IMR-90 (cell line): ENCODE data around the gene NDUFAF4. TPM values are rescaled to one million over a fixed set of nuclear protein-coding genes. Genes with fewer than 3 reads are reported as not detected.

ENCODE experiments used
- ATAC-seq: fragments of 200-7000 bp; cut with Tn5 transposase; 2 replicates; pipeline ENCODE4 v1.9.1; 2020; ENCODE audit warnings: low read depth, mild to moderate bottlenecking, moderate library complexity
- BruUV-seq: library from RNA; stranded (reverse); fragments of 400-500 nt; replicated peaks from 2 replicates; lab custom pipeline; 2021; lab: Mats Ljungman, UMichigan
- CTCF ChIA-PET: fragments of 300-600 bp; formaldehyde crosslinking; extraction: SDS; loops from one replicate; lab custom pipeline; 2021; ENCODE audit warnings: antibody characterized with exemption; lab: Yijun Ruan, JAX
- POLR2A ChIA-PET: fragments of 300-600 bp; sonication (Branson Sonifier 250); formaldehyde crosslinking; loops from one replicate; lab custom pipeline; 2022; ENCODE audit warnings: antibody characterized with exemption; ENCODE audit not compliant: unreplicated experiment; lab: Charles Lee
- DNase-seq: peaks from one replicate; pipeline ENCODE4 v3.0.0; 2013
- H2AFZ ChIP-seq: replicated peaks from 2 replicates; pipeline ENCODE3; 2013; ENCODE audit warnings: low read length, mild to moderate bottlenecking; ENCODE audit not compliant: poor library complexity
- H2AK5ac ChIP-seq: 2 replicates; pipeline ENCODE4 v1.6.1; 2013; ENCODE audit warnings: low read depth, low read length, inconsistent platforms
- H2AK9ac ChIP-seq: replicated peaks from 2 replicates; pipeline ENCODE3; 2013; ENCODE audit warnings: mild to moderate bottlenecking, low read depth, low read length, moderate library complexity; ENCODE audit not compliant: poor library complexity
- H2BK120ac ChIP-seq: 2 replicates; pipeline ENCODE4 v1.6.1; 2013; ENCODE audit warnings: low read depth, low read length, inconsistent platforms
- H2BK15ac ChIP-seq: 3 replicates; pipeline ENCODE4 v1.6.1; 2013; ENCODE audit warnings: low read depth, low read length, inconsistent platforms
- H2BK20ac ChIP-seq: 2 replicates; pipeline ENCODE4 v1.6.1; 2013; ENCODE audit warnings: low read depth, mild to moderate bottlenecking, inconsistent platforms, low read length, moderate library complexity
- H2BK5ac ChIP-seq: 2 replicates; pipeline ENCODE4 v1.6.1; 2013; ENCODE audit warnings: mild to moderate bottlenecking, low read depth, low read length, inconsistent platforms; ENCODE audit not compliant: poor library complexity, severe bottlenecking
- H3K14ac ChIP-seq: replicated peaks from 2 replicates; pipeline ENCODE4 v1.6.1; 2013; ENCODE audit warnings: low read depth, low read length, inconsistent platforms
- H3K18ac ChIP-seq: 2 replicates; pipeline ENCODE4 v1.6.1; 2013; ENCODE audit warnings: low read depth, low read length, control low read depth
- H3K23ac ChIP-seq: 2 replicates; pipeline ENCODE4 v1.6.1; 2013; ENCODE audit warnings: low read depth, low read length, inconsistent platforms
- H3K27ac ChIP-seq: 2 replicates; pipeline ENCODE4 v1.5.1; 2013; ENCODE audit warnings: mild to moderate bottlenecking, control low read depth, low read length; ENCODE audit not compliant: insufficient read depth
- H3K27me3 ChIP-seq: 2 replicates; pipeline ENCODE4 v1.6.1; 2013; ENCODE audit warnings: low read length; ENCODE audit not compliant: control insufficient read depth, insufficient read depth
- H3K36me3 ChIP-seq: 2 replicates; pipeline ENCODE4 v1.6.1; 2013; ENCODE audit warnings: low read length, mixed read lengths; ENCODE audit not compliant: control insufficient read depth, insufficient read depth
- H3K4ac ChIP-seq: 2 replicates; pipeline ENCODE4 v1.6.1; 2013; ENCODE audit warnings: low read depth, low read length, inconsistent platforms
- H3K4me1 ChIP-seq: 2 replicates; pipeline ENCODE4 v1.6.1; 2013; ENCODE audit warnings: low read length, mixed read lengths; ENCODE audit not compliant: control insufficient read depth, insufficient read depth
- H3K4me2 ChIP-seq: 2 replicates; pipeline ENCODE4 v1.6.1; 2013; ENCODE audit warnings: low read depth, mild to moderate bottlenecking, control low read depth, low read length, moderate library complexity
- H3K4me3 ChIP-seq: 2 replicates; pipeline ENCODE4 v1.5.1; 2013; ENCODE audit warnings: low read depth, mild to moderate bottlenecking, control low read depth, low read length, moderate library complexity; ENCODE audit not compliant: insufficient read depth
- H3K56ac ChIP-seq: 2 replicates; pipeline ENCODE4 v1.6.1; 2013; ENCODE audit warnings: low read length, inconsistent platforms; ENCODE audit not compliant: insufficient read depth; ENCODE audit errors: extremely low read depth
- H3K79me1 ChIP-seq, 2 experiments: 2 replicates each; pipeline ENCODE4 v1.6.1; 2013; ENCODE audit warnings: low read length in 2 of 2, inconsistent platforms in 1 of 2, low read depth in 1 of 2
- H3K9ac ChIP-seq: 2 replicates; pipeline ENCODE4 v1.6.1; 2013; ENCODE audit warnings: low read depth, low read length, control low read depth
- H3K9me1 ChIP-seq: 2 replicates; pipeline ENCODE4 v1.6.1; 2013; ENCODE audit warnings: low read length, inconsistent platforms; ENCODE audit not compliant: insufficient read depth
- H3K9me3 ChIP-seq: 2 replicates; pipeline ENCODE4 v1.6.1; 2013; ENCODE audit warnings: low read length; ENCODE audit not compliant: control insufficient read depth, insufficient read depth
- H4K20me1 ChIP-seq: 2 replicates; pipeline ENCODE4 v1.6.1; 2013; ENCODE audit warnings: low read length, inconsistent platforms; ENCODE audit not compliant: insufficient read depth
- H4K5ac ChIP-seq: 2 replicates; pipeline ENCODE4 v1.6.1; 2013; ENCODE audit warnings: mild to moderate bottlenecking, low read depth, low read length, control low read depth
- H4K8ac ChIP-seq, 2 experiments: 2 replicates each; pipeline ENCODE4 v1.6.1; 2013; ENCODE audit warnings: low read depth in 2 of 2, low read length in 2 of 2, control low read depth in 1 of 2, inconsistent platforms in 1 of 2
- H4K91ac ChIP-seq: 2 replicates; pipeline ENCODE4 v1.6.1; 2013; ENCODE audit warnings: low read depth, low read length, inconsistent platforms; ENCODE audit not compliant: insufficient read depth
- BHLHE40 ChIP-seq: fragments of 150-350 bp; IDR thresholded peaks from 2 replicates; pipeline ENCODE4 v1.6.1; 2016; ENCODE audit warnings: mild to moderate bottlenecking, low read depth, low read length
- CEBPB ChIP-seq: IDR thresholded peaks from 2 replicates; pipeline ENCODE4 v1.6.1; 2012; ENCODE audit warnings: low read depth, low read length, improper control_type of control experiment
- CHD1 ChIP-seq: IDR thresholded peaks from 2 replicates; pipeline ENCODE4 v1.6.1; 2012; ENCODE audit warnings: low read depth, low read length, improper control_type of control experiment
- CTCF ChIP-seq: conservative IDR thresholded peaks from 2 replicates; pipeline ENCODE4 v1.5.1; 2012; ENCODE audit warnings: mild to moderate bottlenecking, low read depth, low read length, improper control_type of control experiment
- ELK1 ChIP-seq: fragments of 150-350 bp; IDR thresholded peaks from 2 replicates; pipeline ENCODE4 v1.6.1; 2016; ENCODE audit warnings: low read depth, mild to moderate bottlenecking, low read length, moderate library complexity, borderline replicate concordance
- FOS ChIP-seq: fragments of 150-350 bp; IDR thresholded peaks from 2 replicates; pipeline ENCODE4 v1.6.1; 2016; ENCODE audit warnings: low read depth, low read length
- MAFK ChIP-seq: IDR thresholded peaks from 2 replicates; pipeline ENCODE4 v1.6.1; 2012; ENCODE audit warnings: low read depth, low read length, improper control_type of control experiment
- MXI1 ChIP-seq: IDR thresholded peaks from 2 replicates; pipeline ENCODE4 v1.6.1; 2012; ENCODE audit warnings: low read depth, mild to moderate bottlenecking, low read length, moderate library complexity, borderline replicate concordance
- NFE2L2 ChIP-seq: fragments of 150-350 bp; IDR thresholded peaks from 2 replicates; pipeline ENCODE4 v1.6.1; 2016; ENCODE audit warnings: low read depth, mild to moderate bottlenecking, low read length
- POLR2A ChIP-seq: IDR thresholded peaks from 2 replicates; pipeline ENCODE4 v1.6.1; 2012; ENCODE audit warnings: mild to moderate bottlenecking, low read depth, low read length
- RAD21 ChIP-seq: IDR thresholded peaks from 2 replicates; pipeline ENCODE4 v1.6.1; 2012; ENCODE audit warnings: low read length, improper control_type of control experiment
- RFX5 ChIP-seq: IDR thresholded peaks from 2 replicates; pipeline ENCODE4 v1.8.0; 2012; ENCODE audit warnings: low read depth, mild to moderate bottlenecking, low read length, moderate library complexity
- SMC3 ChIP-seq: fragments of 150-350 bp; IDR thresholded peaks from 2 replicates; pipeline ENCODE4 v1.6.1; 2016; ENCODE audit warnings: low read depth, mild to moderate bottlenecking, antibody characterized with exemption, low read length, moderate library complexity
- USF2 ChIP-seq: fragments of 150-350 bp; IDR thresholded peaks from 2 replicates; pipeline ENCODE4 v1.6.1; 2017; ENCODE audit warnings: mild to moderate bottlenecking, antibody characterized with exemption, low read length, low read depth
- WGBS, 2 experiments: methylation state at CpG; one replicate each; pipeline versions ENCODE4 v1.1.5 to v1.1.7; 2013; ENCODE audit warnings: missing lambda C conversion rate in 2 of 2; ENCODE audit not compliant: insufficient read length in 1 of 2; ENCODE audit errors: extremely low coverage in 2 of 2; 5-methylcytosine and 5-hydroxymethylcytosine counted together
- dilution Hi-C: fragments of 300-500 bp; cut with HindIII; formaldehyde crosslinking; loops from one replicate; pipeline ENCODE4 v1.14.3; 2018; ENCODE audit warnings: low sequenced_read_pairs; ENCODE audit not compliant: unreplicated experiment
- in situ Hi-C: fragments of 300-500 bp; cut with MboI; formaldehyde crosslinking; loops from 3 replicates; pipeline ENCODE4 v1.14.3; 2019; ENCODE audit warnings: low sequenced_read_pairs, inconsistent platforms, mixed read lengths
- intact Hi-C: fragments of 100-400 bp; cut with micrococcal nuclease; formaldehyde crosslinking; loops from 2 replicates; pipeline ENCODE4 v1.10.0; 2022
- polyA plus RNA-seq, 3 experiments: library from polyadenylated mRNA; depleted of rRNA; stranded (reverse); fragments of >200 nt; gene quantifications; 2 replicates each; pipeline ENCODE4 v1.2.3, GENCODE V29; 2012; ENCODE audit warnings: low replicate concordance in 1 of 3
- total RNA-seq: library from RNA; depleted of rRNA; stranded (reverse); fragments of >200 nt; gene quantifications from 2 replicates; pipeline ENCODE4 v1.2.3, GENCODE V29; 2012

Gene NDUFAF4
- total and polyA plus RNA-seq, 2 of the 4 experiments (the other 2 are of a cell fraction) = 6.3 to 13.4 TPM

- Histone ChIP-seq H2BK5ac (no peak overlapping the region), H3K4me1 (no peaks in the 10 kb centered on the region), H2BK20ac (no peak overlapping the region), H3K4ac (no peak overlapping the region), H2AK5ac (no peak overlapping the region), H4K20me1 (no peaks in the 10 kb centered on the region), H3K9ac (no peak overlapping the region), H4K91ac (no peak overlapping the region), H3K9me1 (no peaks in the 10 kb centered on the region), H3K18ac (no peak overlapping the region), H3K14ac (no peak overlapping the region), H2BK120ac (no peak overlapping the region), H3K4me2 (no peak overlapping the region), H2AK9ac (no peak overlapping the region), H2AFZ (no peak overlapping the region), H3K23ac (no peak overlapping the region), H3K56ac (no peak overlapping the region), H4K5ac (no peak overlapping the region), H3K9me3 (no peaks in the 10 kb centered on the region), H3K27me3 (peaks cover 3% of the 10 kb centered on the region), H3K27ac (no peak overlapping the region), H3K36me3 (no peaks in the 10 kb centered on the region), H4K8ac (no peak overlapping the region), H3K4me3 (no peak overlapping the region), H2BK15ac (no peak overlapping the region), H3K79me1 (no peaks in the 10 kb centered on the region)
- WGBS, 2 experiments = no CpG with 5 or more reads among the region's 4 CpGs
- CTCF ChIA-PET = no interaction called here
- in situ Hi-C loops (no loop called here), dilution Hi-C loops (no loop called here), intact Hi-C loops (no loop called here)
- no peak for ATAC-seq
- no peak for DNase-seq
- TF ChIP-seq RAD21 = no peak
- TF ChIP-seq POLR2A = no peak
- no peak for TF ChIP-seq MXI1
- no peak for TF ChIP-seq USF2
- TF ChIP-seq BHLHE40 = no peak
- TF ChIP-seq CHD1 = no peak
- no peak for TF ChIP-seq NFE2L2
- TF ChIP-seq MAFK = no peak
- TF ChIP-seq ELK1 = no peak
- TF ChIP-seq CTCF = no peak
- no peak for TF ChIP-seq CEBPB
- TF ChIP-seq FOS = no peak
- no peak for TF ChIP-seq RFX5
- no peak for TF ChIP-seq SMC3
- no TSS peak for BruUV-seq
- POLR2A ChIA-PET = no interaction called here
Observed at GRCh38 chr6:96934087-96934486, 36.4 kb upstream of the NDUFAF4 start.
